HFF-Myc (cell line): Measurements from ENCODE around the gene LRRC70.
"Not testable (repeated sequence)": the region's sequence is repeated elsewhere in the genome, so short reads cannot be mapped to it uniquely, and the experiment has no call there.

Experiments used
- DNase-seq: peaks from one replicate; pipeline ENCODE4 v3.0.0-alpha.2; 2011; ENCODE audit warnings: low read depth; ENCODE audit errors: extremely low read depth
- H3K4me3 ChIP-seq: replicated peaks from 2 replicates; pipeline ENCODE4 v1.5.1; 2011; ENCODE audit warnings: low read depth, mild to moderate bottlenecking, control low read depth, low read length
- CTCF ChIP-seq: IDR thresholded peaks from 2 replicates; pipeline ENCODE4 v1.5.1; 2012; ENCODE audit warnings: mild to moderate bottlenecking, low read depth, low read length, control low read depth; ENCODE audit errors: missing control alignments

Gene LRRC70

GRCh38 chr5:62614355-62614754 is 35.7 kb downstream of the LRRC70 start:
- no peak overlapping the region for H3K4me3 ChIP-seq
- no peak for DNase-seq
- TF ChIP-seq CTCF: no peak

GRCh38 chr5:62616615-62617277 is 38.1 kb downstream of the LRRC70 start:
- DNase-seq: no peak
- no peak overlapping the region for H3K4me3 ChIP-seq
- TF ChIP-seq CTCF: no peak

- no peak for DNase-seq
- no peak for TF ChIP-seq CTCF
- H3K4me3 ChIP-seq: no peak overlapping the region
These were observed 39.3 kb downstream of the LRRC70 start for GRCh38 chr5:62617943-62618342.

- no peak for TF ChIP-seq CTCF
- no peak overlapping the region for H3K4me3 ChIP-seq
- DNase-seq: no peak
These were observed 42.1 kb downstream of the LRRC70 start for GRCh38 chr5:62620761-62621160.

- no peak overlapping the region for H3K4me3 ChIP-seq
- no peak for TF ChIP-seq CTCF
- DNase-seq: no peak
These were observed 42.7 kb downstream of the LRRC70 start for GRCh38 chr5:62621280-62621679.

GRCh38 chr5:62623271-62623670 is 44.7 kb downstream of the LRRC70 start:
- TF ChIP-seq CTCF: no peak
- H3K4me3 ChIP-seq: no peak overlapping the region
- no peak for DNase-seq

GRCh38 chr5:62624436-62624835 is 45.8 kb downstream of the LRRC70 start:
- not testable (repeated sequence) for DNase-seq, H3K4me3 ChIP-seq
